ENCODE results near the gene CLCN2.

GRCh38 chr3:184298759-184299487 lies 62.5 kb downstream of the CLCN2 start, which contains the start of gene PSMD2:
- no peak for TF ChIP-seq CTCF (conservative IDR thresholded peaks at IDR 0.05 in 1 of 2, IDR thresholded peaks at IDR 0.05 in 1 of 2; ENCODE audit: low read depth in 1 of 2, low read length in 2 of 2)
- TF ChIP-seq EZH2 (IDR thresholded peaks at IDR 0.05; ENCODE audit: low read length, missing control alignments), result no peak

Data from fibroblast of lung (primary cell).